ENCODE measurements around the gene USF3. TPM values are rescaled to one million over a fixed set of nuclear protein-coding genes. Genes with fewer than 3 reads are reported as not detected.

Gene USF3
- total and polyA plus RNA-seq, 9 donors: 4.8 to 18.7 (median 15.6) TPM

DNA sequence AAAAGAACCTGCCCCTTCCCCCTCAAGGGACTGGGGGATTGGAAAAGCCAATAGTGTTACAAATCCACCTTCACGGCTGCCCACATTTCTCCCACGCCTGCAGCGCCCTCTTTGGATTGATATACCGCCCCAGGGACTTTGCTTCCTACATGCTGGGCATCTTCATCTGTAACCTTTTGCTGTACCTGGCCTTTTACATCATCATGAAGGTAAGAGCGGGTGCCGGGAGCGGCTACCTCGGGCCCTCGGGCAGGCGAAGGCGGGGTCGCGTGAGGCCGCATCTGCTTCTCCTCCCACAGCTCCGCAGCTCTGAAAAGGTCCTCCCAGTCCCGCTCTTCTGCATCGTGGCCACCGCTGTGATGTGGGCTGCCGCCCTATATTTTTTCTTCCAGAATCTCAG is 73.1 kb downstream of the USF3 start:
- TF ChIP-seq EP300 (IDR thresholded peaks at IDR 0.05) (no peak), POLR2A (IDR thresholded peaks at IDR 0.05) (no peak)
- TF ChIP-seq, protein P1, sequence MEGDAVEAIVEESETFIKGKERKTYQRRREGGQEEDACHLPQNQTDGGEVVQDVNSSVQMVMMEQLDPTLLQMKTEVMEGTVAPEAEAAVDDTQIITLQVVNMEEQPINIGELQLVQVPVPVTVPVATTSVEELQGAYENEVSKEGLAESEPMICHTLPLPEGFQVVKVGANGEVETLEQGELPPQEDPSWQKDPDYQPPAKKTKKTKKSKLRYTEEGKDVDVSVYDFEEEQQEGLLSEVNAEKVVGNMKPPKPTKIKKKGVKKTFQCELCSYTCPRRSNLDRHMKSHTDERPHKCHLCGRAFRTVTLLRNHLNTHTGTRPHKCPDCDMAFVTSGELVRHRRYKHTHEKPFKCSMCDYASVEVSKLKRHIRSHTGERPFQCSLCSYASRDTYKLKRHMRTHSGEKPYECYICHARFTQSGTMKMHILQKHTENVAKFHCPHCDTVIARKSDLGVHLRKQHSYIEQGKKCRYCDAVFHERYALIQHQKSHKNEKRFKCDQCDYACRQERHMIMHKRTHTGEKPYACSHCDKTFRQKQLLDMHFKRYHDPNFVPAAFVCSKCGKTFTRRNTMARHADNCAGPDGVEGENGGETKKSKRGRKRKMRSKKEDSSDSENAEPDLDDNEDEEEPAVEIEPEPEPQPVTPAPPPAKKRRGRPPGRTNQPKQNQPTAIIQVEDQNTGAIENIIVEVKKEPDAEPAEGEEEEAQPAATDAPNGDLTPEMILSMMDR (IDR thresholded peaks at IDR 0.05): no peak
- DNase-seq: peak in 1 of 5 donors; percentile 20
- H3K27ac ChIP-seq: no peak overlapping the region
- no peaks in the 10 kb centered on the region for H3K9me3 ChIP-seq
- no peak overlapping the region for H3K4me3 ChIP-seq
- WGBS, 3 donors: 8 to 24% (median 14%) methylated on average over 19 of the region's 19 CpGs
- no peaks in the 10 kb centered on the region for H3K36me3 ChIP-seq
- intact Hi-C loops (cut with DNase I): loop anchor here in 1 of 4 donors (10.0 kb wide), 1 partner anchor 109 kb away; the partner anchor contains the start of gene SPICE1
- H3K4me1 ChIP-seq (ENCODE audit: insufficient read depth): no peaks in the 10 kb centered on the region
- H3K27me3 ChIP-seq: no peaks in the 10 kb centered on the region

DNA sequence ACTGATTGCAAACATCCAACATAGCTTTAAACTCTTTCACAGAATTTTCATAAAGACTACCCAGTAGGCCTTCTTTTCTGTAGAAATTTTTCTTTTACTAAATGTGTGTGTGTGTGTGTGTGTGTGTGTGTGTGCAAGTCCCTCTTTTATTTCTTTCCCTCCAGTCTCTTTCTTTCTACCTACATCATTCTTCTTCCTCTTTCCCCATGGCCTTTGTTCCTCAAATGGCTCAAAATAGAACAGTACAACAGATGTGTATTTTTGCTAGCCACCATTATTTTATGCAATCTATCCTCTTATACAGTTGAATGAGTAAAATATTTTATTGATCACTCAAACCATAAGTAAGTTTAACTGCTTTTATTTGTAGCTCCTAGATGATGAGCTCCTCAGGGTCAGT is 76.4 kb downstream of the USF3 start:
- no peak overlapping the region for H3K27ac ChIP-seq
- TF ChIP-seq POLR2A (IDR thresholded peaks at IDR 0.05) (no peak), EP300 (IDR thresholded peaks at IDR 0.05) (no peak)
- TF ChIP-seq, protein P1 (IDR thresholded peaks at IDR 0.05): no peak
- H3K9me3 ChIP-seq: no peaks in the 10 kb centered on the region
- no peak for DNase-seq
- H3K36me3 ChIP-seq: no peaks in the 10 kb centered on the region
- no peaks in the 10 kb centered on the region for H3K4me1 ChIP-seq (ENCODE audit: insufficient read depth)
- no peaks in the 10 kb centered on the region for H3K27me3 ChIP-seq
- intact Hi-C loops (cut with DNase I): loop anchor here in 1 of 4 donors (10.0 kb wide), 1 partner anchor 105 kb away; the partner anchor contains the start of gene SPICE1
- no peak overlapping the region for H3K4me3 ChIP-seq

DNA sequence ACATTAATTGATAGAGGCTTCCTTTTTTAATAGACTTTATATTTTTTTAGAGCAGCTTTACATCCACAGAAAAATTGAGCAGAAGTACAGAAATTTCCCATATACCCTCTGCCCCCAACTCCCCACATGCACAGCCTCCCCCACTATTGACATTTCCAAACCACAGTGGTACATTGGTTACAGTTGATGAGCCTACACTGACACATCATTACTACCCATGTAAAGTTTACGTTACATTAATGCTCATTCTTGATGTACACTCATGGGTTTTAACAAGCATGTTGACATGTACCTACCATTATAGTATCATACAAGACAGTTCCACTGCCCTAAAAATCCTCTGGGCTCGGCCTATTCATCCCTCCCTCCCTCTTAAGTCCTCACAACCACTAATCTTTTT is 78.7 kb downstream of the USF3 start:
- WGBS, 3 donors: 85 to 95% (median 93%) methylated on average over 2 of the region's 2 CpGs
- Histone ChIP-seq H3K27ac (no peak overlapping the region), H3K36me3 (no peaks in the 10 kb centered on the region), H3K4me1 (ENCODE audit: insufficient read depth) (no peaks in the 10 kb centered on the region), H3K27me3 (no peaks in the 10 kb centered on the region), H3K4me3 (no peak overlapping the region), H3K9me3 (no peaks in the 10 kb centered on the region)
- intact Hi-C loops (cut with DNase I): no loop called here
- TF ChIP-seq POLR2A (IDR thresholded peaks at IDR 0.05) (no peak), EP300 (IDR thresholded peaks at IDR 0.05) (no peak)
- TF ChIP-seq, protein P1 (IDR thresholded peaks at IDR 0.05): no peak
- DNase-seq: no peak

DNA sequence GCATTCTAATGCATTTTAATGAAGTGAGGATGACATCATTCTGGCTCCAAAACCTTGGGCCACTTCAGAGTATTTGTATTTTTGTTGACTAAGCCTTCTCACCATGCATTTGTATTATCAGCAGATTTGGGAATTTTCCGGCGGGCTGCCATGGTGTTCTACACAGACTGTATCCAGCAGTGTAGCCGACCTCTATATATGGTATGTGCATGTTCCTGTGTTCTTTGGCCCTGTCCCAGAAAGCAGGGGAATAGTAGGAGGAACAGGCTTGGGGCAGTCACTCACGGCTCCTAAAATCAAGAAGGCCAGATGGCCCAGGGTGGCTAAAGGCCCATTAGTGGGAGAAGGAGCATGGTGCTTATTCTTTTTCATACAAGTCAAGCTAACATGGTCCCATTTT is 80.5 kb downstream of the USF3 start:
- TF ChIP-seq POLR2A (IDR thresholded peaks at IDR 0.05) (no peak), EP300 (IDR thresholded peaks at IDR 0.05) (no peak)
- TF ChIP-seq, protein P1 (IDR thresholded peaks at IDR 0.05): no peak
- Histone ChIP-seq H3K27me3 (no peaks in the 10 kb centered on the region), H3K4me3 (no peak overlapping the region), H3K4me1 (ENCODE audit: insufficient read depth) (no peaks in the 10 kb centered on the region), H3K36me3 (no peaks in the 10 kb centered on the region), H3K9me3 (no peaks in the 10 kb centered on the region), H3K27ac (no peak overlapping the region)
- no peak for DNase-seq
- 62 to 72% (median 72%) methylated on average over 4 of the region's 4 CpGs for WGBS, 3 donors
- intact Hi-C loops (cut with DNase I): no loop called here

All from ovary (tissue), 9 donors.